Neural cell (in vitro differentiated cells): ENCODE measurements around the gene PRUNE2. TPM values are rescaled to one million over a fixed set of nuclear protein-coding genes. Genes with fewer than 3 reads are reported as not detected.

Experiments
- H2AFZ ChIP-seq: fragments of 200-600, 300-800 bp; sonication (generic), shearing (Covaris generic); 2 replicates; pipeline ENCODE4 v1.6.0; 2014; ENCODE audit warnings: low read depth, mild to moderate bottlenecking, antibody characterized with exemption, low read length, moderate library complexity
- H3F3A ChIP-seq: fragments of 200-600 bp; shearing (Covaris generic); 2 replicates; pipeline ENCODE4 v1.6.1; 2016; ENCODE audit warnings: mild to moderate bottlenecking, moderate library complexity, mixed read lengths, antibody characterized with exemption, low read length; ENCODE audit not compliant: insufficient read depth, poor library complexity, severe bottlenecking
- H3K27ac ChIP-seq: fragments of 200-600, 300-800 bp; sonication (generic), shearing (Covaris generic); 2 replicates; pipeline ENCODE4 v1.5.1; 2014; ENCODE audit warnings: mild to moderate bottlenecking, low read length, moderate library complexity
- H3K27me3 ChIP-seq: fragments of 300-800, 200-600 bp; sonication (generic), shearing (Covaris generic); 2 replicates; pipeline ENCODE4 v1.6.0; 2014; ENCODE audit warnings: mild to moderate bottlenecking, low read depth, low read length, moderate library complexity; ENCODE audit not compliant: insufficient read depth
- H3K36me3 ChIP-seq: fragments of 300-800, 200-600 bp; sonication (generic), shearing (Covaris generic); 2 replicates; pipeline ENCODE4 v1.5.1; 2014; ENCODE audit warnings: mild to moderate bottlenecking, antibody characterized with exemption, low read length, moderate library complexity; ENCODE audit not compliant: insufficient read depth
- H3K4me2 ChIP-seq: fragments of 300-800, 200-600 bp; sonication (generic), shearing (Covaris generic); 2 replicates; pipeline ENCODE4 v1.6.0; 2014; ENCODE audit warnings: mild to moderate bottlenecking, low read length
- H3K4me3 ChIP-seq: fragments of 300-800, 200-600 bp; sonication (generic), shearing (Covaris generic); 2 replicates; pipeline ENCODE4 v1.5.1; 2014; ENCODE audit warnings: mild to moderate bottlenecking, low read length, moderate library complexity
- H3K79me2 ChIP-seq: fragments of 200-600 bp; shearing (Covaris generic); replicated peaks from 2 replicates; pipeline ENCODE4 v1.6.0; 2014; ENCODE audit warnings: mild to moderate bottlenecking, low read length, moderate library complexity; ENCODE audit not compliant: insufficient read depth
- H3K9ac ChIP-seq: fragments of 300-800, 200-600 bp; sonication (generic), shearing (Covaris generic); 2 replicates; pipeline ENCODE4 v1.6.1; 2016; ENCODE audit warnings: mild to moderate bottlenecking, low read length, mixed read lengths
- H3K9me2 ChIP-seq: fragments of 200-600 bp; shearing (Covaris generic); 2 replicates; pipeline ENCODE4 v1.6.1; 2016; ENCODE audit warnings: mild to moderate bottlenecking, low read length, mixed read lengths; ENCODE audit not compliant: insufficient read depth
- H3K9me3 ChIP-seq: fragments of 200-600, 300-800 bp; sonication (generic), shearing (Covaris generic); 2 replicates; pipeline ENCODE4 v1.6.1; 2016; ENCODE audit warnings: mild to moderate bottlenecking, mixed run types, low read length, moderate library complexity, mixed read lengths
- H4K20me1 ChIP-seq: fragments of 200-600 bp; shearing (Covaris generic); 2 replicates; pipeline ENCODE4 v1.6.1; 2016; ENCODE audit warnings: mild to moderate bottlenecking, mixed run types; ENCODE audit not compliant: insufficient read depth
- CTCF ChIP-seq: fragments of 450-650 bp; IDR thresholded peaks from 2 replicates; pipeline ENCODE4 v1.5.1; 2014; ENCODE audit warnings: antibody characterized with exemption, mild to moderate bottlenecking, moderate library complexity; ENCODE audit not compliant: poor library complexity, severe bottlenecking
- EP300 ChIP-seq: fragments of 450-650 bp; conservative IDR thresholded peaks from 2 replicates; pipeline ENCODE4 v1.6.1; 2014; ENCODE audit warnings: antibody characterized with exemption, mild to moderate bottlenecking, moderate library complexity; ENCODE audit not compliant: poor library complexity, severe bottlenecking
- EZH2 ChIP-seq: fragments of 200-600, 300-800 bp; shearing (Covaris generic), sonication (generic); IDR thresholded peaks from 2 replicates; pipeline ENCODE4 v1.6.1; 2014; ENCODE audit warnings: antibody characterized with exemption, low read length, borderline replicate concordance, mild to moderate bottlenecking; ENCODE audit not compliant: insufficient read depth, poor library complexity, severe bottlenecking
- MXI1 ChIP-seq: fragments of 450-650 bp; conservative IDR thresholded peaks from 2 replicates; pipeline ENCODE4 v1.6.1; 2014; ENCODE audit warnings: antibody characterized with exemption, mild to moderate bottlenecking; ENCODE audit not compliant: poor library complexity, severe bottlenecking
- POLR2AphosphoS5 ChIP-seq: IDR thresholded peaks from 2 replicates; pipeline ENCODE4 v1.6.1; 2012
- RAD21 ChIP-seq: fragments of 450-650 bp; conservative IDR thresholded peaks from 2 replicates; pipeline ENCODE4 v1.6.1; 2014; ENCODE audit warnings: antibody characterized with exemption, mild to moderate bottlenecking, moderate library complexity
- REST ChIP-seq: IDR thresholded peaks from 2 replicates; pipeline ENCODE4 v1.6.1; 2012; ENCODE audit warnings: borderline replicate concordance
- SMC3 ChIP-seq: fragments of 450-650 bp; conservative IDR thresholded peaks from 2 replicates; pipeline ENCODE4 v1.6.1; 2014; ENCODE audit warnings: antibody characterized with exemption, mild to moderate bottlenecking, moderate library complexity; ENCODE audit not compliant: poor library complexity
- TAF1 ChIP-seq: IDR thresholded peaks from 2 replicates; pipeline ENCODE4 v1.6.1; 2012; ENCODE audit warnings: low read depth
- polyA plus RNA-seq: library from polyadenylated mRNA; depleted of rRNA; stranded (reverse); fragments of >200 nt; gene quantifications from 2 replicates; pipeline ENCODE4 v1.2.3, GENCODE V29; 2014

Gene PRUNE2
- polyA plus RNA-seq, 1 donor from 2014 or later: 9.7 TPM

GRCh38 chr9:76827296-76828080 lies 78.4 kb downstream of the PRUNE2 start:
- no peaks in the 10 kb centered on the region for H3K9me2 ChIP-seq
- H3K4me3 ChIP-seq: no peak overlapping the region
- H3K9me3 ChIP-seq: no peaks in the 10 kb centered on the region
- H3K79me2 ChIP-seq: no peaks in the 10 kb centered on the region
- TF ChIP-seq SMC3: no peak
- no peak for TF ChIP-seq MXI1
- TF ChIP-seq CTCF: no peak
- TF ChIP-seq EP300: no peak
- no peak overlapping the region for H3K9ac ChIP-seq
- no peak overlapping the region for H2AFZ ChIP-seq
- H4K20me1 ChIP-seq: no peaks in the 10 kb centered on the region
- no peak overlapping the region for H3K4me2 ChIP-seq
- H3F3A ChIP-seq: no peaks in the 10 kb centered on the region
- H3K27ac ChIP-seq: no peak overlapping the region
- no peaks in the 10 kb centered on the region for H3K36me3 ChIP-seq
- H3K27me3 ChIP-seq: no peaks in the 10 kb centered on the region

GRCh38 chr9:76820431-76820830 lies 85.5 kb downstream of the PRUNE2 start:
- Histone ChIP-seq H3K9ac (no peak overlapping the region), H3K79me2 (no peaks in the 10 kb centered on the region), H3K36me3 (no peaks in the 10 kb centered on the region), H2AFZ (no peak overlapping the region), H3F3A (no peaks in the 10 kb centered on the region), H4K20me1 (no peaks in the 10 kb centered on the region), H3K4me3 (no peak overlapping the region), H3K9me2 (no peaks in the 10 kb centered on the region), H3K27ac (no peak overlapping the region), H3K9me3 (no peaks in the 10 kb centered on the region), H3K4me2 (no peak overlapping the region), H3K27me3 (no peaks in the 10 kb centered on the region)
- TF ChIP-seq SMC3: no peak
- TF ChIP-seq RAD21: no peak
- no peak for TF ChIP-seq EP300
- no peak for TF ChIP-seq MXI1
- TF ChIP-seq TAF1: no peak
- no peak for TF ChIP-seq REST
- no peak for TF ChIP-seq CTCF
- no peak for TF ChIP-seq EZH2
- no peak for TF ChIP-seq POLR2AphosphoS5
